Measurements from ENCODE around the gene SEC23A. TPM values are rescaled to one million over a fixed set of nuclear protein-coding genes. Genes with fewer than 3 reads are reported as not detected.
A peak's percentile ranks its signal among the peaks of the same experiment; 100 is the strongest.

The SEC23A gene
- total and polyA plus RNA-seq, 2 of the 13 experiments (the other 11 are each of a cell fraction or from before 2014, with no cell fraction given), result 403 to 887 TPM

GRCh38 chr14:39102969-39103957 is at the start of gene SEC23A (continued):
- TF ChIP-seq CAMTA2 (CRISPR knock-in tag; IDR thresholded peaks at IDR 0.05; ENCODE audit: borderline replicate concordance), result peak; percentile 99; the same call in 1 of the 2 replicates
- peak; percentile 68 for TF ChIP-seq SRSF4 (IDR thresholded peaks at IDR 0.05; ENCODE audit: low read depth, low read length, poor library complexity, severe bottlenecking)
- TF ChIP-seq ZNF101 (CRISPR knock-in tag; IDR thresholded peaks at IDR 0.05; ENCODE audit: borderline replicate concordance, low read depth), result no peak
- peak; percentile 48 for TF ChIP-seq IRF1 (CRISPR knock-in tag; IDR thresholded peaks at IDR 0.05; ENCODE audit: low read depth)
- no peak for TF ChIP-seq ZNF142 (CRISPR knock-in tag; IDR thresholded peaks at IDR 0.05)
- TF ChIP-seq, protein P1, sequence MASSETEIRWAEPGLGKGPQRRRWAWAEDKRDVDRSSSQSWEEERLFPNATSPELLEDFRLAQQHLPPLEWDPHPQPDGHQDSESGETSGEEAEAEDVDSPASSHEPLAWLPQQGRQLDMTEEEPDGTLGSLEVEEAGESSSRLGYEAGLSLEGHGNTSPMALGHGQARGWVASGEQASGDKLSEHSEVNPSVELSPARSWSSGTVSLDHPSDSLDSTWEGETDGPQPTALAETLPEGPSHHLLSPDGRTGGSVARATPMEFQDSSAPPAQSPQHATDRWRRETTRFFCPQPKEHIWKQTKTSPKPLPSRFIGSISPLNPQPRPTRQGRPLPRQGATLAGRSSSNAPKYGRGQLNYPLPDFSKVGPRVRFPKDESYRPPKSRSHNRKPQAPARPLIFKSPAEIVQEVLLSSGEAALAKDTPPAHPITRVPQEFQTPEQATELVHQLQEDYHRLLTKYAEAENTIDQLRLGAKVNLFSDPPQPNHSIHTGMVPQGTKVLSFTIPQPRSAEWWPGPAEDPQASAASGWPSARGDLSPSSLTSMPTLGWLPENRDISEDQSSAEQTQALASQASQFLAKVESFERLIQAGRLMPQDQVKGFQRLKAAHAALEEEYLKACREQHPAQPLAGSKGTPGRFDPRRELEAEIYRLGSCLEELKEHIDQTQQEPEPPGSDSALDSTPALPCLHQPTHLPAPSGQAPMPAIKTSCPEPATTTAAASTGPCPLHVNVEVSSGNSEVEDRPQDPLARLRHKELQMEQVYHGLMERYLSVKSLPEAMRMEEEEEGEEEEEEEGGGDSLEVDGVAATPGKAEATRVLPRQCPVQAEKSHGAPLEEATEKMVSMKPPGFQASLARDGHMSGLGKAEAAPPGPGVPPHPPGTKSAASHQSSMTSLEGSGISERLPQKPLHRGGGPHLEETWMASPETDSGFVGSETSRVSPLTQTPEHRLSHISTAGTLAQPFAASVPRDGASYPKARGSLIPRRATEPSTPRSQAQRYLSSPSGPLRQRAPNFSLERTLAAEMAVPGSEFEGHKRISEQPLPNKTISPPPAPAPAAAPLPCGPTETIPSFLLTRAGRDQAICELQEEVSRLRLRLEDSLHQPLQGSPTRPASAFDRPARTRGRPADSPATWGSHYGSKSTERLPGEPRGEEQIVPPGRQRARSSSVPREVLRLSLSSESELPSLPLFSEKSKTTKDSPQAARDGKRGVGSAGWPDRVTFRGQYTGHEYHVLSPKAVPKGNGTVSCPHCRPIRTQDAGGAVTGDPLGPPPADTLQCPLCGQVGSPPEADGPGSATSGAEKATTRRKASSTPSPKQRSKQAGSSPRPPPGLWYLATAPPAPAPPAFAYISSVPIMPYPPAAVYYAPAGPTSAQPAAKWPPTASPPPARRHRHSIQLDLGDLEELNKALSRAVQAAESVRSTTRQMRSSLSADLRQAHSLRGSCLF (CRISPR knock-in tag; IDR thresholded peaks at IDR 0.05; ENCODE audit: borderline replicate concordance), result peak; percentile 65; the same call in 1 of the 2 replicates
- TF ChIP-seq ATAD3A (CRISPR knock-in tag; IDR thresholded peaks at IDR 0.05), result peak; percentile 65; the same call in 1 of the 2 replicates
- peak; percentile 82 for TF ChIP-seq WIZ (CRISPR knock-in tag; IDR thresholded peaks at IDR 0.05)
- no peak for TF ChIP-seq TCF7L2 (IDR thresholded peaks at IDR 0.05; ENCODE audit: low read depth, low read length)
- TF ChIP-seq ZNF431 (CRISPR knock-in tag; IDR thresholded peaks at IDR 0.05; ENCODE audit: borderline replicate concordance, low read depth), result peak; percentile 92
- no peak for TF ChIP-seq GPBP1L1 (CRISPR knock-in tag; IDR thresholded peaks at IDR 0.05)
- peak; percentile 97 for TF ChIP-seq REL (CRISPR knock-in tag; conservative IDR thresholded peaks at IDR 0.05)
- TF ChIP-seq KLF9 (CRISPR knock-in tag; IDR thresholded peaks at IDR 0.05; ENCODE audit: low read depth), result peak; percentile 98; the same call in 1 of the 2 replicates
